ENCODE results near the gene ZNF624. TPM values are rescaled to one million over a fixed set of nuclear protein-coding genes. Genes with fewer than 3 reads are reported as not detected.
"Not testable (repeated sequence)": the region's sequence is repeated elsewhere in the genome, so short reads cannot be mapped to it uniquely, and the experiment has no call there.

Gene ZNF624
- polyA plus RNA-seq (2014; cell fraction: cytosol; rRNA removed) = 2.0 and 5.0 TPM in 2 replicates
- 2.1 and 2.3 TPM in 2 replicates for polyA plus RNA-seq (2014; cell fraction: nucleus; rRNA removed)

GRCh38 chr17:16653367-16654041 lies at the start of gene ZNF624:
Gene ZNF624 (minus strand): TSS chr17:16653850.
- peak; percentile 94 for DNase-seq (ENCODE audit: low spot score)

GRCh38 chr17:16697603-16698002 lies 44.0 kb upstream of the ZNF624 start:
- DNase-seq (ENCODE audit: low spot score) = not testable (repeated sequence)

DNA sequence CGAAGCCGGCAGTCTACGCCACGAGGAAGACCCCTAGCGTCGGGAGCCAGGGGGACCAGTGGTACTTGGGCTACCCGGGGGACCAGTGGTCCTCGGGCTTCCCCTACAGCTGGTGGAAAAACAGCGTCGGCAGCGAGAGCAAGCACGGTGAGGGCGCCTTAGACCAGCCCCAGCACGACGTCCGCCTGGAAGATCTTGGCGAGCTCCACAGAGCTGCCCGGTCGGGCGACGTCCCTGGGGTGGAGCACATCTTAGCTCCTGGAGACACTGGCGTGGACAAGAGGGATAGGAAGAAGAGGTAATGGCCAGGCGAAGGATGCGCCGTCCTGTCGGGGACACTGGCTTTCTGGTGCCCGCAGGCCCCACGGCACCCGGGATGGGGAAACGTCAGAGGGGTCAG lies 36.8 kb upstream of the ZNF624 start:
- not testable (repeated sequence) for DNase-seq (ENCODE audit: low spot score)

GRCh38 chr17:16689731-16690281 lies 36.2 kb upstream of the ZNF624 start, which contains the start of gene CCDC144A:
Gene CCDC144A (plus strand): TSS chr17:16690241. CDS start chr17:16690401, 160 bp downstream.
- DNase-seq (ENCODE audit: low spot score) = not testable (repeated sequence)

DNA sequence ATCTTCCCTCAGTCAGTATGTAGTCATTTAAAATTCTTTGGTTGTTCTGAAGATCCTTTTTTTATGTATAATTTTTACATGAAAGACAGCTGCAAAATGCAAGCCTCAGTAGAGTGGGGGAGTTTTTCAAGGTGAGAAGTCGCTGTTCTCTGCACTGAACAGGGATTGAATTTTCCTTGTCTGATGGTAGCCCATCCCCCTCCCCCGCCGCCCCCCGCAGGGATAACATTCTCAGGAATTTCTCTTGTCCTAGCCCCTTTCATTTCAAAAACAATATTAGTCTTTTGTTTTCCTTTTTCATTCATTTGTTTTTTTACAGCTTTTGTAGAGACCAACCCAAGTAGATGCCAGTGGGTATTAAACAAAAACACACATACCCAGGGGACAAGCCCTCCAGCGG lies 33.5 kb upstream of the ZNF624 start:
- DNase-seq (ENCODE audit: low spot score) = not testable (repeated sequence)

DNA sequence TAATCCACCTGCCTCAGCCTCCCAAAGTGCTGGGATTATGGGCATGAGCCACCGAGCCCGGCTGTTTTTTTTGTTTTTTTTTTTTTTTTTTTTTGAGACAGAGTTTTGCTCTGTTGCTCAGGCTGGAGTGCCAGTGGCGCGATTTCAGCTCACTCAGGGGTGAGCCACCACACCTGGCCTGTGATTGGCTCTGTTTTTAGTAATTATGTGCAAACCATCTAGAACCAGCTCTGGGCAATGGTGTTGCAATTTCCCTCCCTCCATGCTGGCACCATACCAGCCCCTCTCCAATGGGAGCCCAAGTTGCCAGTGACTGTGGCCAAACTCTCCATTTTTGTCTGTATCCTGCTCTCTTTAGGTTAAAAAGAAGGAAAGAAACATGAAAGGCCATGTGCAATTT lies 32.4 kb upstream of the ZNF624 start:
- not testable (repeated sequence) for DNase-seq (ENCODE audit: low spot score)

DNA sequence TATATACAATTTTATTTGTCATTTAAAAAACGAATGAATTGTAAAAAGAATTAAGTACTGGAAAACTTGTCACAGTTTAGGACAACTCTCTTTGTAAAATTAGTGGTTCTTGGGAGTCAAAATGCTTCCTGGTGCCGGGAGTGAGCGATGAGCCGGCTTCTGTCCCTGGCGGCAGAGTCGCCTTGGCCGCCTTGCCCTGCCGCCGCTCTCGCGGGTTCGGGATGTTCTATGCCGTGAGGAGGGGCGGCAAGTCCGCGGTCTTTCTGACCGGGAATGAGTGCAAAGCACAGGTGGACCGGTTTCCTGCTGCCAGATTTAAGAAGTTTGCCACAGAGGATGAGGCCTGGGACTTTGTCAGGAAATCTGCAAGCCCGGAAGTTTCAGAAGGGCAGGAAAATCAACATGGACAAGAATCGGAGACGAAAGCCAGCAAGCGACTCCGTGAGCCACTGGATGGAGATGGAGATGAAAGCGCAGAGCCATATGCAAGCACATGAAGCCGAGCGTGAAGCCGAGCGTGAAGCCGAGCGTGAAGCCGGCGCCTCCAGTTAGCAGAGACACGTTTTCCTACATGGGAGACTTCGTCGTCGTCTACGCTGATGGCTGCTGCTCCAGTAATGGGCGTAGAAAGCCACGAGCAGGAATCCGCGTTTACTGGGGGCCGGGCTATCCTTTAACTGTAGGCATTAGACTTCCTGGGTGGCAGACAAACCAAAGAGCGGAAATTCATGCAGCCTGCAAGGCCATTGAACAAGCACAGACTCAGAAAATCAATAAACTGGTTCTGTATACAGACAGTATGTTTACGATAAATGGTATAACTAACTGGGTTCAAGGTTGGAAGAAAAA lies 29.9 kb upstream of the ZNF624 start:
- DNase-seq (ENCODE audit: low spot score) = peak; percentile 30

DNA sequence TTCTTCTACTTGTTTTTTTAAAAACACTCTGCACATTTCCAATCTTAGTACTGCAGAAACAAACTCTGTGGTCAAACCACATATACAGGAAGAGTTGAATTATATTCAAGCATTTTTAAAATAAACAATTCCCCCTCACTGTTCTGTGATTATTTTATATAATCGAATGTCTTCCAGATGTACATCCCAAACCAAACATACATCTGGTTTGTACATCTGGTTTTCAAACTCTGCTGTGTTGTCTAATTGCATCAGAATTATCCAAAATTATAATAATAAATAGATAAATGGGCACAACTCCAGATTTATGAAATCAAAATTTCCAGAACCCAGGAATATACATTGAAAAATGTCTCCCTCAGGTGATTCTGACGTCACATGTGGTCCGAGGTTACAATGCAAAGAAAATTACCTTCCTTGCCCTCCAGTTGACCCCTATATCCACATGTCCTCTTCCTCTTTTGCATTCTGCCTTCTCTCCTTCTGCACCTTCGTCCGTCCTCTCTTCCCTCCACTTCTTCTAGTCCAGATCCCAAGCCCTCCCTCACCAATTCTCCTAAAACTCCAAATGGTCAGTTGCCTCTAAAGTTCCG lies 23.1 kb upstream of the ZNF624 start:
- no peak for DNase-seq (ENCODE audit: low spot score)

GRCh38 chr17:16666907-16667636 lies 13.4 kb upstream of the ZNF624 start:
- peak; percentile 34 for DNase-seq (ENCODE audit: low spot score)

DNA sequence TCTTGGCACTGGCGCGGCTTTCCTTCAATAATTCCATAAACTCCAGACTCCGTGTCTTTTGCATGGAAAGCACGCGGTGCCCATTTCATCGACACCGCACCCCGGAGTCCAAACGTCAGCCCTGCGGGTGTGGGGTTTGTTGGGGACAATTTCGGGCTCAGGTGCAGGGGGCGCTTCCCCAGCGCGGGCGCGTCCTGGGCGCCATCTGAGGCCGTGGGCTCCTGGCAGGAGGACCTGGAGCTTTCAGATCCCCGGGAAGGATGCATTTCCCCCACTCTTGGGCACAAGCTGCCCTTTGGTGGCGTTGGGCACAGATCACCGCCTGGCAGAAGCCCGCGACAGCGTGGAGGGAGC lies 12.9 kb upstream of the ZNF624 start:
- not testable (repeated sequence) for DNase-seq (ENCODE audit: low spot score)

- DNase-seq (ENCODE audit: low spot score) = no peak
These were observed 9.3 kb upstream of the ZNF624 start for GRCh38 chr17:16662936-16663335.

DNA sequence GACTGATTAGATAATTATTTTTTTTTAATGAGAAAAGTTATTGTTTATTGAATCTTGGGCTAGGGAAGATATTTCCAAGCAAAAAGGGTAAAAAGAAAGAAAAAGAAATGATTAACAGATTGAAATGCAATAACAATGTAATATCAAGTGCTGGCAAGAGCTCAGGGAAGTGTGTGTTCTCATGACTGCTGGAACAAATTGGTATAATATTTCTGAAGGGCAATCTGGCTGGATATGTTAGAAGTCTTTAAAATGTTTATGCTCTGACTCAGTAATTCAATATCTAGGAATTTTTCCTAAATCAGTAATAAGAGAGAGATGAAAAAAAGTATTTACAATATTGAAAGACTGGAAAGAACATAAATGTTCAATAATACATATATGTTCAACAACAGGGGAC lies 7.6 kb upstream of the ZNF624 start:
- DNase-seq (ENCODE audit: low spot score) = no peak

GRCh38 chr17:16652847-16653366 lies 743 bp downstream of the ZNF624 start:
- DNase-seq (ENCODE audit: low spot score) = no peak

GRCh38 chr17:16652252-16652651 lies 1.4 kb downstream of the ZNF624 start:
- no peak for DNase-seq (ENCODE audit: low spot score)

- DNase-seq (ENCODE audit: low spot score) = no peak
These were observed 4.1 kb downstream of the ZNF624 start for GRCh38 chr17:16649585-16649984.

- no peak for DNase-seq (ENCODE audit: low spot score)
These were observed 14.2 kb downstream of the ZNF624 start for GRCh38 chr17:16639438-16639837.

DNA sequence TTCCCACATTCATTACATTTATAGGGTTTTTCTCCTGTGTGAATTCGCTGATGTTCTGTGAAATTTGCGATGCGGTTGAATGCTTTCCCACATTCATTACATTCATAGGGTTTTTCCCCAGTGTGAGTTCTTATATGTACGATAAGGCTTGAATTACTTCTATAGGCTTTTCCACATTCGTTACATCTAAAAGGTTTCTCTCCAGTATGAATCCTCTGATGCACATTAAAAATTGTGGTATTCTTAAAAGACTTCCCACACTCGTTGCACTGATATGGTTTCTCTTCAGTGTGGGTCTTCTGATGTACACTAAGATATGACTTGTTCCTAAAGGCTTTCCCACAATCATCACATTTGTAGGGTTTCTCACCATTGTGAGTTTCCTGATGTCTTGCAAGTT lies 30.4 kb downstream of the ZNF624 start:
- DNase-seq (ENCODE audit: low spot score) = no peak

- no peak for DNase-seq (ENCODE audit: low spot score)
These were observed 30.9 kb downstream of the ZNF624 start for GRCh38 chr17:16622540-16623277.

- DNase-seq (ENCODE audit: low spot score) = no peak
These were observed 36.1 kb downstream of the ZNF624 start for GRCh38 chr17:16617481-16618060.

DNA sequence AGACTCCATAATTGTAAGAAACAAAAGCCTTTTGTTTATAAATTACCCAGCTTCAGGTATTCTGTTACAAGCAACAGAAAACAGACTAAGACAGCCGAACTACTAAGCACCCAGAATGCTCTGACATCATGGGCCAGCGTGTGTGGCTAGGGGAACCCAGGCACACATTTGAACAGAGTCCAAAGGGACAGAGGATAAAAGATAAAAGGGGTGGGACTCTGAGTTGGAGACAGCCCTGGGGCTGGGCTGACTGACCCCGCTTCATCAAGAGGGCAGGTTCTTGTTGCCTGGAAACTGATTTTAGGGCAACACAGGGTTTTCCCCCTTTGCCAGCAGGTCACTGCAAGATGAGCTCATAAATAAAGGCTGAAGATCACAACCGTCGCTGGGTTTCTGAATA lies 54.1 kb downstream of the ZNF624 start:
- DNase-seq (ENCODE audit: low spot score) = no peak
